ENCODE data around the gene MTUS2. TPM values are rescaled to one million over a fixed set of nuclear protein-coding genes. Genes with fewer than 3 reads are reported as not detected.

The MTUS2 gene
- total and polyA plus RNA-seq, 2 donors (not counting 3 experiments of a cell fraction or from before 2014, with no cell fraction given): not detected

GRCh38 chr13:29489650-29490560 lies 669.8 kb downstream of the MTUS2 start:
- intact Hi-C loops (cut with micrococcal nuclease) (no loop called here), dilution Hi-C loops (cut with MboI; ENCODE audit: extremely low pct_ligation_motif_present, low sequenced_read_pairs) (no loop called here)
- Histone ChIP-seq H3K4me1 (ENCODE audit: control insufficient read depth, extremely low read depth, insufficient read depth, low read length) (no peaks in the 10 kb centered on the region), H3K9ac (replicated peaks; ENCODE audit: extremely low read depth, insufficient read depth, low read length) (no peak overlapping the region), H3K79me2 (ENCODE audit: control insufficient read depth, insufficient read depth, low read length) (no peaks in the 10 kb centered on the region), H3K27me3 (ENCODE audit: control insufficient read depth in 2 of 2, insufficient read depth in 2 of 2, low read length in 2 of 2) (peaks cover 0 to 10% of the 10 kb centered on the region in 2 experiments), H3K9me1 (replicated peaks; ENCODE audit: control insufficient read depth, extremely low read depth, insufficient read depth, low read length) (no peaks in the 10 kb centered on the region), H3K9me3 (replicated peaks; ENCODE audit: control insufficient read depth, insufficient read depth, low read length) (no peaks in the 10 kb centered on the region), H3K27ac (ENCODE audit: insufficient read depth, low read depth, low read length) (no peak overlapping the region), H3K4me3 (replicated peaks in 1 of 3; ENCODE audit: insufficient read depth in 1 of 3, low read depth in 1 of 3, low read length in 3 of 3) (no peak overlapping the region), H4K20me1 (replicated peaks; ENCODE audit: control insufficient read depth, extremely low read depth, insufficient read depth, low read length) (no peaks in the 10 kb centered on the region), H3K36me3 (ENCODE audit: control insufficient read depth in 2 of 2, extremely low read depth in 1 of 2, insufficient read depth in 2 of 2, low read length in 2 of 2) (no peaks in the 10 kb centered on the region), H2AFZ (ENCODE audit: low read depth, low read length) (no peak overlapping the region), H3K4me2 (ENCODE audit: insufficient read depth, low read length) (no peak overlapping the region)
- FAIRE-seq: no peak
- no peak for DNase-seq (ENCODE audit: low read depth, low spot score)
- TF ChIP-seq, protein P1, sequence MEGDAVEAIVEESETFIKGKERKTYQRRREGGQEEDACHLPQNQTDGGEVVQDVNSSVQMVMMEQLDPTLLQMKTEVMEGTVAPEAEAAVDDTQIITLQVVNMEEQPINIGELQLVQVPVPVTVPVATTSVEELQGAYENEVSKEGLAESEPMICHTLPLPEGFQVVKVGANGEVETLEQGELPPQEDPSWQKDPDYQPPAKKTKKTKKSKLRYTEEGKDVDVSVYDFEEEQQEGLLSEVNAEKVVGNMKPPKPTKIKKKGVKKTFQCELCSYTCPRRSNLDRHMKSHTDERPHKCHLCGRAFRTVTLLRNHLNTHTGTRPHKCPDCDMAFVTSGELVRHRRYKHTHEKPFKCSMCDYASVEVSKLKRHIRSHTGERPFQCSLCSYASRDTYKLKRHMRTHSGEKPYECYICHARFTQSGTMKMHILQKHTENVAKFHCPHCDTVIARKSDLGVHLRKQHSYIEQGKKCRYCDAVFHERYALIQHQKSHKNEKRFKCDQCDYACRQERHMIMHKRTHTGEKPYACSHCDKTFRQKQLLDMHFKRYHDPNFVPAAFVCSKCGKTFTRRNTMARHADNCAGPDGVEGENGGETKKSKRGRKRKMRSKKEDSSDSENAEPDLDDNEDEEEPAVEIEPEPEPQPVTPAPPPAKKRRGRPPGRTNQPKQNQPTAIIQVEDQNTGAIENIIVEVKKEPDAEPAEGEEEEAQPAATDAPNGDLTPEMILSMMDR (IDR thresholded peaks at IDR 0.05; ENCODE audit: extremely low read depth in 1 of 2, insufficient read depth in 1 of 2, low read depth in 1 of 2, low read length in 2 of 2): no peak
- TF ChIP-seq MAX (IDR thresholded peaks at IDR 0.05; ENCODE audit: insufficient read depth, insufficient read length) (no peak), GATA2 (IDR thresholded peaks at IDR 0.05; ENCODE audit: insufficient read depth, insufficient read length, low read depth, low read length) (no peak), POLR2AphosphoS5 (IDR thresholded peaks at IDR 0.05; ENCODE audit: insufficient read depth, low read depth, low read length) (no peak), FOS (IDR thresholded peaks at IDR 0.05; ENCODE audit: borderline replicate concordance, insufficient read depth, low read length) (no peak), POLR2A (IDR thresholded peaks at IDR 0.05; ENCODE audit: low read depth, low read length) (no peak), MYC (IDR thresholded peaks at IDR 0.05; ENCODE audit: low read depth, low read length) (no peak), EZH2 (IDR thresholded peaks at IDR 0.05; ENCODE audit: borderline replicate concordance, low read depth, low read length, severe bottlenecking) (no peak), JUN (IDR thresholded peaks at IDR 0.05; ENCODE audit: borderline replicate concordance, insufficient read depth, insufficient read length, low read depth) (no peak)
- POLR2A ChIA-PET: no interaction called here
- CTCF ChIA-PET: interaction anchor here (0.7 kb wide), 1 partner anchor 18 kb away, joined by 3 read pairs; no protein-coding TSS in a partner anchor
- BruUV-seq (replicated peaks): no TSS peak
